CD4-positive, alpha-beta T cell treated with Interleukin-2 at 100 ng/mL for 4 hours (primary cell): ENCODE results near the gene ADGRD2.

ENCODE experiments used
- DNase-seq: peaks from one replicate; pipeline ENCODE4 v3.0.0-alpha.2; 2020; ENCODE audit warnings: low spot score

The ADGRD2 gene

DNA sequence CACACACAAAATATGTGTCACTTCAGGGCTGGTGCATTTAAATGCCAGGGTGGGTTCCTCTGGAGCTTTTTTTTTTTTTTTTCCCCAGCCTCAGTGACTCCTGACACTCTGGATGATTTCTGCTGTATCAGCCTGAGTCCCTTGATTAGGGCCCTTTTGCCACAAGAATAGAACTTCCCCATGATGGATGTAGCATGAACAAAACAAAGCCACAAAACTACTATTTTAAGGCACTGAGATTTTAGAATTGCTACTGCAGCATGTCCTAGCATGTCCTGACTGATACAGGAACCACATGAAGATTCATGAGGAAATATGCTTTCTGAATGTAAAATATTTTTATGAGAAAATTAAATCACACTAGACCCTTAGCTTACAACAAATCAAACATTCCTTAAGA lies 13.9 kb upstream of the ADGRD2 start:
- no peak for DNase-seq

DNA sequence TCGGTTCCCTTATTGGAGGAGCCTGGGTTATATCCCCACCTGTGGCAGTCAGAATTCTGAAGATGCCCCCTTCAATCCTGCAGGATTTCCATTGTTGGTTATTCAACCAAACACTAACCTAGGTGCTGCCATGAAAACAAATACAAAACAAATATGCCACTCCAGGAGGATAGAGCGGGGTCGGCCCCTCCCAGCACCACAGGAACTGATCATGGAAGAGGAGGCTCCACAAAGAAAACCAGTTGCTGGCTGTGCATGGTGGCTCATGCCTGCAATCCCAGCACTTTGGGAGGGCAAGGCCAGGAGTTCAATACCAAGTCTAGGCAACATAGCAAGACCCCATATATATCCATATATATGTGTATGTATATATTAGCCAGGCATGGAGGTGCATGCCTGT lies 13.2 kb upstream of the ADGRD2 start:
- no peak for DNase-seq

DNA sequence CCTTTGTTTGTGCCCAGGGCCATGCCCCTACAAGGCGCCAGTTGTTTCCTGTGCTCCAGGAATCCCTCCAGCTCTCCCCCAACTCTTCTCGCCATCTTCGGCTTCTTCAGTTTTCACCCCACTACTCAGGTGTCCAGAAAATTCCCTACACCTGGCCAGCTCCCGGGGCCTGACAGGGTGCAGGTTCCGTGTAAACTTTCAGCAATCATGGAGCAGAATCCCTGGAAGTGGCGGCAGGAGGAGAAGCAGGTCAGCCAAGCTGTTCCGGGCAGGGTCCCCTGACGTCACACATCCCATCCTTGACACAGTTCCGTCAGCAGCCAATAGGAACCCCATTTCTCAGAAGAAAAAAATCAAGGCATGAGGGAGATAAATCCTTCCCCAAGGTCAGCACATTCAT lies 12.2 kb upstream of the ADGRD2 start:
- no peak for DNase-seq

DNA sequence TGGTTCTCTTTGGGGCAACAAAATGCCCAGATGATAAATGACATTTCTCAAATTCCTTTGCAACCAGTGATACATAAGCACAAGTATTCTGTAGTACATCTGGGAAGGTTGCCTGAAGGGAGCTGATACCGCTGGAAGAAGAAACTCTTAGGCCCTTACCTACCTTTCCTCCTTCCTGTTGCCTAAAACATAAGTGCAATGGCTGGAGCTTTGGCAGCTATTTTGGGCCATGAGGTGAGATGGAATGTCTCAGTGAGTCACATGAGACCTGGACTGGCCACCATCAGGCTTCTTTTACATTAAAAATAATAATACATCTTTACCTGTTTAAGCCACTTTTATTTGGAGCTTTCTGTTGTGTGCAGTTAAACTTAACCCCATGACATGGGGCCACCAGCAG lies 11.2 kb upstream of the ADGRD2 start:
- no peak for DNase-seq

- DNase-seq, result no peak
These were observed 10.5 kb upstream of the ADGRD2 start for GRCh38 chr9:124439686-124440243.

GRCh38 chr9:124440786-124441185 lies 9.5 kb upstream of the ADGRD2 start:
- no peak for DNase-seq

- DNase-seq, result no peak
These were observed 9.0 kb upstream of the ADGRD2 start for GRCh38 chr9:124441291-124441690.

DNA sequence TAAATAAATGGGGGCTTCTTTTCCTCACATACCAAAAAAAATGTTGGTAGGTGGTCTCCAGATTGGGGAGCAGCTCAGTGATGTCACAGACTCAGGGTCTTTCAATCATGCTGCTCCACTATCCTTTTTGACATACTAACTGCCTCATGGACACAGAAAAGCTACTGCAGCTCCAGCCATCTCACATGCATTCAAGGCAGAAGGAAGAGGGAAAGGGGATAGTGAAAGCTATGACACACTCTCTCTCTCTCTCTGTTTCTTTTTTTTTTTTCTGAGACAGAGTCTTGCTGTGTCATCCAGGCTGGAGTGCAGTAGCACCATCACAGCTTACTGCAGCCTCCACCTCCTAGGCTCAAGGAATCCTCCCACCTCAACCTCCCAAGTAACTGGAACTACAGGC lies 7.9 kb upstream of the ADGRD2 start:
- DNase-seq, result no peak

GRCh38 chr9:124442826-124443225 lies 7.4 kb upstream of the ADGRD2 start:
- no peak for DNase-seq

DNA sequence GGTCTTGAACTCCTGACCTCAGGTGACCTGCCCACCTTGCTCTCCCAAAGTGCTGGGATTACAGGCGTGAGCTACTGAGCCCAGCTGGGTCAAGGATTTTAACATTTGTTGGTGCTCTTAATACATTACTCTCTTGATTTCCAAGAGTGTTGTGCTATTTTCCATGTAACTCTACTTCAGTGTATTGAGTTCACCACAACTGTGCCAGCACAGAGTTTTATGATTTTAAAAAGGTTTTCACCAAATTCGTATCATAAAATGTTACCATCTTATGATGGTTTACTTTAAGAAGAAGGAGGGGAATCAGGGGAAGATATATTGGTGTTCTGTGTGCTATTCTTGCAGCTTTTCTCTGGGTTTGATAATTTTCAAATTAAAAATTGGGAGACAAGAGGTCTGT lies 6.6 kb upstream of the ADGRD2 start:
- no peak for DNase-seq

DNA sequence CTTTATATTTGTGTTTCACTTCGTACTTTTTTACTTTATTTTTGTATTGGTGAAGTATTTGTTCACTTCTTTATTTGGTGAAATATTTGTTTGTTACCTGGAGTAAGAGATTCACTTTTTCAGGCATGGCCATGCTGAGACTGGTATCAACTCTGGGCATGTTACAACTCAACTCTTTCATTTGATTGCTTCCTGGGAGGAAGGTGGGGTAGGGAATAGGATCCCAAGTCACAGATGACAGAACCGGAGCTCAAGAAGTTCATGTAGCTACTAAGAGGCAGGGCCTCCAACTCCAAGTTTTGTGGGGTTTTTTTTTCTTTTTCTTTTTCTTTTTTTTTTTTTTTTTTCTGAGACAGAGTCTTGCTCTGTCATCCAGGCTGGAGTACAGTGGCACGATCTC lies 6.1 kb upstream of the ADGRD2 start:
- no peak for DNase-seq

DNA sequence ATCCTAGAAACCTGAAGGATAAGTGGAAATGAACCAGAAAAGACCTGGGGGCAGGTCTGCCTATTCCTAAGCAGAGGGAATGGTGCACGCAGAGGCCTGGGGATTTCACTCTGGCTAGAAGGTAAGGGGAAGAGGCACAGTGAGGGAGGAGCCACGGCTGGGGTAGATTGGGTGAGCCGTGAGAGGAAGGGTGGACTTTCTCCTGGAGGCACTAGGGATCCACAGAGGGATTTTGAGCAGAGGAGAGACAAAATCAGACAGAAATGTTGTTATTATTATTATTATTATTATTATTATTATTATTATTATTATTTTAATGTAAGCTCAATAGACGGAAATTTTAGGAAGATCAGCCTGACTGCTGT lies 3.0 kb upstream of the ADGRD2 start:
- DNase-seq, result no peak

- DNase-seq, result no peak
These were observed 2.2 kb upstream of the ADGRD2 start for GRCh38 chr9:124448019-124448418.

GRCh38 chr9:124449381-124450151 lies 685 bp upstream of the ADGRD2 start:
- no peak for DNase-seq

- no peak for DNase-seq
These were observed 845 bp downstream of the ADGRD2 start for GRCh38 chr9:124450931-124451661.

DNA sequence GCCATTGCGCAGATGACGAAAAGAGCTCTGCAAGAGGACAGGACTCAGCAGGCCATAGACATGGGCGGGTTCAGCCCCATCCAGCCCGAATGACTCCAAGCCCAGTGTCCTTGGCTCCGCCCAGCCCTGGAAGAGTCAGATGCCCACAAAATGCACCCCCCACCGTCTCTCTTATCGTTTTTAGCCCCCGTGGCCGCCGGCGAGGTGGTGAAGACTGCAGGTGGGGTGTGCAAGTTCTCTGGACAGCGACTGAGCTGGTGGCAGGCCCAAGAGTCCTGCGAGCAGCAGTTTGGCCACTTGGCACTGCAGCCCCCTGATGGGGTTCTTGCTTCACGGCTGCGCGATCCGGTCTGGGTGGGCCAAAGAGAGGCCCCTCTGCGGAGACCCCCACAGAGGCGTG lies 2.1 kb downstream of the ADGRD2 start:
- DNase-seq, result no peak

GRCh38 chr9:124452841-124453585 lies 2.8 kb downstream of the ADGRD2 start:
- DNase-seq, result no peak

- DNase-seq, result no peak
These were observed 3.4 kb downstream of the ADGRD2 start for GRCh38 chr9:124453586-124454191.

DNA sequence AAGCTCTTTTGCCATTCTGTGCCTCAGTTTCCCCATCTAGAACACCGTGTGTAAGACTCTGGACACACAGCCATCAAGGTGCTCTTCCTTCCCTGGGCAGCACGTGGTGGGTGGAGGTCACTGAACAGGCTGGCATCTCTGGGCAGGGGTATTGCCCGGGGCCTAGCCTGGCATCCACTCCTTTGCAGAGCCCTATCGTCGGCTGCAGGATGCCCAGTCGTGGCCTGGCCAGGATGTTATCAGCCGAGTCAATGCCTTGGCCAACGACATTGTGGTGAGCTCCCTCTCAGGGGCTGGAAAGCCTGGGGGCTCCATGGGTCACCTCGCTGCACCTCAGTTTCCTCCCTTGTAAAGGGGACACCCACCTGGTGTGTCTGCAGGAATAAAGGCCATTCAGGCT lies 4.0 kb downstream of the ADGRD2 start:
- no peak for DNase-seq

DNA sequence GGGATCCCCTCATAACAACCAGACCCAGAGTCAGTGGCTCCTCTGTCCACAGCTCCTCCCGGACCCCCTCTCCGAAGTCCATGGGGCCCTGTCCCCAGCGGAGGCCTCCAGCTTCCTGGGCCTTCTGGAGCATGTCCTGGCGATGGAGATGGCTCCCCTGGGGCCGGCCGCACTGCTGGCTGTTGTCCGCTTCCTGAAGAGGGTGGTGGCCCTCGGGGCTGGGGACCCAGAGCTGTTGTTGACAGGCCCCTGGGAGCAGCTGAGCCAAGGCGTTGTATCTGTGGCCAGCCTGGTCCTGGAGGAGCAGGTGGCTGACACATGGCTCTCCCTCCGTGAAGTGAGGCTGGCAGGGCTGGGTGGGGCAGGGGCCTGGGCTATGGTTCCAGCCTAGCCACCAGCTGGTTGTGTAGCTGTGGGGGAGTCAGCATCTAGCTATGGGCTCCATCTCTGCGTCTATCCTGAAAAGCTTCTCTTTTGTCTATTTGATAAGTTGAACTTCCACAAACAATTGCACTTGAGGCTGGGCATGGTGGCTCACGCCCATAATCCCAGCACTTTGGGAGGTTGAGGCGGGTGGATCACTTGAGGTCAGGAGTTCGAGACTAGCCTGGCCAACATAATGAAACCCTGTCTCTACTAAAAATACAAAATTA lies 4.7 kb downstream of the ADGRD2 start:
- no peak for DNase-seq

DNA sequence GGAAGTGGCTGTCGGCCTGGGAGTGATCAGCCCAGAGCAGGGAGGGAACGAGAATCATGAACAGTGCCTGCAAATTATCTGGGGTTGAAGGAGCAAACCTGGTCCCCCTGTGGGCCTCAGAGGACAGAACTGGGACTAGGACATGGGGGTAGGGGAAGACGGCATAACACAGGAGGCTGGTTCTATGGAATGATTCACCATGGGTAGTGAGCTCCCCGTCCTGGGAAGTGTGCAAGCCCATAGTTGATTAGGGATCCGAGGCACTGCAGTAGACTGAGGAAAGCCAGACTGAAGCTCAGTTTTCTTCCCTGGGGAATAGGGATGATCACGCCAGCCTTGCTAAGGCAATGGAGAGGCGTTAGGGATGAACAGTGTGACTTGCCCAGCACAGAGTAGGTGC lies 5.6 kb downstream of the ADGRD2 start:
- no peak for DNase-seq
